Measurements from ENCODE around the gene RPL6.

- TF ChIP-seq ARNTL (CRISPR knock-in tag; IDR thresholded peaks at IDR 0.05; ENCODE audit: borderline replicate concordance, low read depth) = no peak
- TF ChIP-seq POU6F1 (CRISPR knock-in tag; IDR thresholded peaks at IDR 0.05; ENCODE audit: borderline replicate concordance, low read depth) = no peak
- TF ChIP-seq, protein P1, sequence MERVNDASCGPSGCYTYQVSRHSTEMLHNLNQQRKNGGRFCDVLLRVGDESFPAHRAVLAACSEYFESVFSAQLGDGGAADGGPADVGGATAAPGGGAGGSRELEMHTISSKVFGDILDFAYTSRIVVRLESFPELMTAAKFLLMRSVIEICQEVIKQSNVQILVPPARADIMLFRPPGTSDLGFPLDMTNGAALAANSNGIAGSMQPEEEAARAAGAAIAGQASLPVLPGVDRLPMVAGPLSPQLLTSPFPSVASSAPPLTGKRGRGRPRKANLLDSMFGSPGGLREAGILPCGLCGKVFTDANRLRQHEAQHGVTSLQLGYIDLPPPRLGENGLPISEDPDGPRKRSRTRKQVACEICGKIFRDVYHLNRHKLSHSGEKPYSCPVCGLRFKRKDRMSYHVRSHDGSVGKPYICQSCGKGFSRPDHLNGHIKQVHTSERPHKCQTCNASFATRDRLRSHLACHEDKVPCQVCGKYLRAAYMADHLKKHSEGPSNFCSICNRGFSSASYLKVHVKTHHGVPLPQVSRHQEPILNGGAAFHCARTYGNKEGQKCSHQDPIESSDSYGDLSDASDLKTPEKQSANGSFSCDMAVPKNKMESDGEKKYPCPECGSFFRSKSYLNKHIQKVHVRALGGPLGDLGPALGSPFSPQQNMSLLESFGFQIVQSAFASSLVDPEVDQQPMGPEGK (CRISPR knock-in tag; IDR thresholded peaks at IDR 0.05; ENCODE audit: borderline replicate concordance) = no peak
- TF ChIP-seq RARB (CRISPR knock-in tag; IDR thresholded peaks at IDR 0.05) = no peak
- TF ChIP-seq ZFP3 (CRISPR knock-in tag; IDR thresholded peaks at IDR 0.05) = no peak
Measured at GRCh38 chr12:112458330-112458729, 48.9 kb upstream of the RPL6 start.

Measured in SK-N-SH treated with all-trans-retinoic acid at 6 μM for 48 hours (cell line).